Esophagus muscularis mucosa (tissue), 4 donors: ENCODE results near the gene FRZB. TPM values are rescaled to one million over a fixed set of nuclear protein-coding genes. Genes with fewer than 3 reads are reported as not detected.

ENCODE experiments used
- DNase-seq: peaks from one replicate; pipeline ENCODE4 v3.0.0-alpha.2; 2017; ENCODE audit errors: extremely low spot score
- H3K27ac ChIP-seq, 4 donors: fragments of 200-600 bp; sonication (generic); replicated peaks in 1 of 4; 1 replicate in 3 of 4; 2 replicates in 1 of 4; pipeline ENCODE4 v1.5.1; 2016 to 2019; ENCODE audit warnings: mild to moderate bottlenecking in 1 of 4
- H3K27me3 ChIP-seq, 4 donors: fragments of 200-600 bp; sonication (generic); one replicate each; pipeline versions ENCODE4 v1.5.1 to v1.6.0; 2016 to 2019
- H3K36me3 ChIP-seq, 4 donors: fragments of 200-600 bp; sonication (generic); one replicate each; pipeline ENCODE4 v1.5.1; 2016 to 2019
- H3K4me1 ChIP-seq, 4 donors: fragments of 200-600 bp; sonication (generic); one replicate each; pipeline ENCODE4 v1.5.1; 2016 to 2019
- H3K4me3 ChIP-seq, 4 donors: fragments of 200-600 bp; sonication (generic); 1 replicate in 2 of 4; 2 replicates in 2 of 4; pipeline ENCODE4 v1.5.1; 2016 to 2019; ENCODE audit warnings: mild to moderate bottlenecking in 4 of 4, moderate library complexity in 1 of 4
- H3K9me3 ChIP-seq, 4 donors: fragments of 200-600 bp; sonication (generic); 1 replicate in 3 of 4; 2 replicates in 1 of 4; pipeline ENCODE4 v1.5.1; 2016 to 2019
- EP300 ChIP-seq: sonication (generic); formaldehyde crosslinking; IDR thresholded peaks from one replicate; pipeline ENCODE4 v1.6.1; 2017; ENCODE audit warnings: antibody characterized with exemption
- POLR2A ChIP-seq: fragments of 450-650 bp; IDR thresholded peaks from one replicate; pipeline ENCODE4 v1.6.1; 2017; ENCODE audit warnings: antibody characterized with exemption, moderate library complexity, mild to moderate bottlenecking, low read depth
- POLR2AphosphoS5 ChIP-seq, 2 donors: sonication (generic); formaldehyde crosslinking; IDR thresholded peaks; one replicate each; pipeline ENCODE4 v1.6.1; 2017; ENCODE audit warnings: antibody characterized with exemption in 2 of 2
- WGBS: methylation state at CpG from one replicate; pipeline ENCODE4 v1.1.5; 2018; 5-methylcytosine and 5-hydroxymethylcytosine counted together
- intact Hi-C: fragments of 100-400 bp; cut with DNase I; formaldehyde crosslinking; loops from one replicate; pipeline ENCODE4 v1.15.1; 2023
- total RNA-seq, 4 donors: library from RNA; depleted of rRNA; stranded (reverse); fragments of >200 nt; gene quantifications; one replicate each; pipeline versions ENCODE4 v1.1.0 to v1.2.1, GENCODE V29; 2016
- TF ChIP-seq, protein P1 (sequence below), 3 experiments: fragments of 200-600 bp in 2 of 3; fragments of 450-650 bp in 1 of 3; sonication (generic) in 2 of 3; IDR thresholded peaks; one replicate each; pipeline ENCODE4 v1.5.1; 2017 to 2019; ENCODE audit warnings: antibody characterized with exemption in 3 of 3, mild to moderate bottlenecking in 2 of 3, moderate library complexity in 1 of 3

FRZB gene
- total RNA-seq, 4 donors from 2014 or later = 10.1 to 46.9 (median 13.1) TPM

DNA sequence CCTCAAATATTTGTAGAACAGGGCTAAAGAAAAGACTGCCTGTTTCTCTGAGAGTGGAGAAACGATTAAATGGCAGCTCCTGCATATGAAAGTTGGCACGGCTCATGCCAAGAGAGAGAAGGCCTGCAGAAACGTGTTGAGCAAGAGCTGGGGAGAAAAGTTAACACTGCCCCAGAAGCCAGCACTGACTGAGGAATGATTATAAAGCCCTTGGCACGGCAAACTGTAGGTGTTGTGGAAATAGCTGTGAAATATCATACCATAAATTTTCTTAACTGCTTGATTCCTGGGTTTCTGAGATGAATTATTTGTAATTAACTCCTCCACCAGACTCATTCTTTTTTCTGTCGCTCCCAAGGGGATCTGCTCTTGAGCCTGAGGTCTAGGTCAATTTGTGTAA lies 4.3 kb downstream of the FRZB start:
- peaks cover 6 to 62% (median 41%) of the 10 kb centered on the region in 4 donors for H3K4me1 ChIP-seq
- no peaks in the 10 kb centered on the region for H3K36me3 ChIP-seq
- no peak overlapping the region for H3K4me3 ChIP-seq
- no peaks in the 10 kb centered on the region for H3K27me3 ChIP-seq
- H3K27ac ChIP-seq = peak overlapping the region; percentile 8 to 46 (median 28)
- DNase-seq = no peak
- no peaks in the 10 kb centered on the region for H3K9me3 ChIP-seq
- TF ChIP-seq, protein P1, sequence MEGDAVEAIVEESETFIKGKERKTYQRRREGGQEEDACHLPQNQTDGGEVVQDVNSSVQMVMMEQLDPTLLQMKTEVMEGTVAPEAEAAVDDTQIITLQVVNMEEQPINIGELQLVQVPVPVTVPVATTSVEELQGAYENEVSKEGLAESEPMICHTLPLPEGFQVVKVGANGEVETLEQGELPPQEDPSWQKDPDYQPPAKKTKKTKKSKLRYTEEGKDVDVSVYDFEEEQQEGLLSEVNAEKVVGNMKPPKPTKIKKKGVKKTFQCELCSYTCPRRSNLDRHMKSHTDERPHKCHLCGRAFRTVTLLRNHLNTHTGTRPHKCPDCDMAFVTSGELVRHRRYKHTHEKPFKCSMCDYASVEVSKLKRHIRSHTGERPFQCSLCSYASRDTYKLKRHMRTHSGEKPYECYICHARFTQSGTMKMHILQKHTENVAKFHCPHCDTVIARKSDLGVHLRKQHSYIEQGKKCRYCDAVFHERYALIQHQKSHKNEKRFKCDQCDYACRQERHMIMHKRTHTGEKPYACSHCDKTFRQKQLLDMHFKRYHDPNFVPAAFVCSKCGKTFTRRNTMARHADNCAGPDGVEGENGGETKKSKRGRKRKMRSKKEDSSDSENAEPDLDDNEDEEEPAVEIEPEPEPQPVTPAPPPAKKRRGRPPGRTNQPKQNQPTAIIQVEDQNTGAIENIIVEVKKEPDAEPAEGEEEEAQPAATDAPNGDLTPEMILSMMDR (IDR thresholded peaks at IDR 0.05) = no peak
- no peak for TF ChIP-seq POLR2A
- no peak for TF ChIP-seq EP300
- no peak for TF ChIP-seq POLR2AphosphoS5 (IDR thresholded peaks at IDR 0.05)
- 53% methylated on average over 5 of the region's 5 CpGs for WGBS
- intact Hi-C loops = no loop called here

DNA sequence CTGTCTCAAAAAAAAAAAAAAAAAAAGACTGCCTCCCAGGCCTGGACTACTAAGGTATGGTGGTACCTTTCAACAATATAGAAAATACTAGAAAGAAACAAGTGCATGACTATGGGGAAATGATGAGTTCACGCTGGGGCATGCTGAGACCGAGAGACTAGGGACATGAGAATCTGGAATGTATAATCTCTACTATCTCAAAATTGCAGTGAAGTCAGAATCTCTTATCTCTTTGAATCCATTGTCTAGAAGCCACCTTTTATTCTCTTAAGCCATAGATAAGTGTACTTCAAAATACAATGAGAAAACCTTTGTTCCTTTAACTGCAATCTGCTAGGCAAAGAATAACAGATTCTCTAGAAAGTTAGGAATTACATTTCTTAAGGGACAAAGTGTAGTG lies 5.6 kb downstream of the FRZB start:
- Histone ChIP-seq H3K4me3 (no peak overlapping the region), H3K4me1 (peaks cover 0 to 49% (median 28%) of the 10 kb centered on the region in 4 donors), H3K27ac (no peak overlapping the region), H3K27me3 (no peaks in the 10 kb centered on the region), H3K9me3 (no peaks in the 10 kb centered on the region), H3K36me3 (no peaks in the 10 kb centered on the region)
- intact Hi-C loops = no loop called here
- 100% methylated on average over 2 of the region's 2 CpGs for WGBS
- no peak for TF ChIP-seq EP300
- TF ChIP-seq, protein P1 (IDR thresholded peaks at IDR 0.05) = no peak
- TF ChIP-seq POLR2A = no peak
- TF ChIP-seq POLR2AphosphoS5 (IDR thresholded peaks at IDR 0.05) = no peak
- DNase-seq = no peak

DNA sequence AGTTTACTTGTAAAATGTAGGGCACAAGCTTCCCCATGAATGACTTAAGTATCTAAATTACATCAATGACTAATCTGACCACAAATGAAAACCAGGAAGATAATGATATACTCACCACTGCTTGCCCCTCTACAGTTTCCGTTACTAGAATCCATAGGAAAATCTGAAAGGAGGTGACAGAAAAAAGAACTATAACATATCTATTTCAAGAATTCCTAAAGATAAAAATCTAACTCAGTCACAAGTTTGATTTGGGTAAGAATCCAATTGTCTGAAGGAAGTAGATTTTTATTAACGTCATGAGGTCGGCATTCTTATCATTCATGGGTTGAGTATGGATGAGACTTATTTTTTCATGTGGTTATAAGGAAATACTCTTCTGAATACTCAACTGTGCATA lies 7.8 kb downstream of the FRZB start:
- peaks cover 0 to 28% (median 15%) of the 10 kb centered on the region in 4 donors for H3K4me1 ChIP-seq
- WGBS = 78% methylated on average over 3 of the region's 3 CpGs
- no peak for TF ChIP-seq POLR2AphosphoS5 (IDR thresholded peaks at IDR 0.05)
- no peak for TF ChIP-seq EP300
- TF ChIP-seq, protein P1 (IDR thresholded peaks at IDR 0.05) = no peak
- TF ChIP-seq POLR2A = no peak
- H3K4me3 ChIP-seq = no peak overlapping the region
- intact Hi-C loops = no loop called here
- no peak overlapping the region for H3K27ac ChIP-seq
- H3K36me3 ChIP-seq = no peaks in the 10 kb centered on the region
- no peaks in the 10 kb centered on the region for H3K9me3 ChIP-seq
- no peaks in the 10 kb centered on the region for H3K27me3 ChIP-seq
- no peak for DNase-seq

DNA sequence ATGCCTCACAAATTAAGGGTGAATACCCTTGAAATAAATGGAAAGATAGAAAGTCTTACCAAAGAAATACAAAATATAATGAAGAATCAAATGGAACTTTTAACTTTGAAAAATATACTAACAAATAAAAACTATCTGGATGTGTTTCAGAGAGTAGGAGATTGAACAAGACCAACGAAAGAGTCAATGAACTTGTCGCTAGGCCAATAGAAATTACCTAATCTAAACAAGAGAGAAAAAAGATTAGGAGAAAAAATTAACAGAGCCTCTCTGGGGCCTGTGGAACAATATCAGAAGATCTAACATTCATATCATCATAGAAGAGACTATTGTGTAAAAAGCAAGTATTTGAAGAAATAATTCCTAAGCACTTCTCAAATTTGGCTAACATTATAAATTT lies 11.1 kb downstream of the FRZB start:
- H3K27ac ChIP-seq = no peak overlapping the region
- intact Hi-C loops = no loop called here
- H3K9me3 ChIP-seq = no peaks in the 10 kb centered on the region
- peaks cover 0 to 17% (median 3%) of the 10 kb centered on the region in 4 donors for H3K4me1 ChIP-seq
- 90% methylated on average over 2 of the region's 2 CpGs for WGBS
- no peaks in the 10 kb centered on the region for H3K27me3 ChIP-seq
- TF ChIP-seq POLR2AphosphoS5 (IDR thresholded peaks at IDR 0.05) (no peak), POLR2A (no peak), EP300 (no peak)
- TF ChIP-seq, protein P1 (IDR thresholded peaks at IDR 0.05) = no peak
- H3K36me3 ChIP-seq = no peaks in the 10 kb centered on the region
- no peak for DNase-seq
- H3K4me3 ChIP-seq = no peak overlapping the region
